OCI-LY3 (cell line): ENCODE results near the gene GPC3.

Source experiments
- CTCF ChIP-seq: fragments of 200-600, 300-600 bp; sonication (generic); IDR thresholded peaks from 2 replicates; pipeline ENCODE4 v1.5.1; 2014; ENCODE audit warnings: antibody characterized with exemption, low read length, low read depth
- EZH2phosphoT487 ChIP-seq: fragments of 200-600 bp; shearing (Covaris generic); IDR thresholded peaks from 2 replicates; pipeline ENCODE4 v1.6.1; 2018; ENCODE audit warnings: antibody characterized with exemption, mixed run types, low read depth

- no peak for TF ChIP-seq CTCF
- TF ChIP-seq EZH2phosphoT487 = no peak
These were observed 458.0 kb downstream of the GPC3 start for GRCh38 chrX:133527415-133527814.
